Lower leg skin (tissue), 3 donors: ENCODE measurements around the gene FBXW4.

ENCODE experiments used
- CTCF ChIP-seq, 3 donors: fragments of 450-650 bp; IDR thresholded peaks; one replicate each; pipeline ENCODE4 v1.5.1; 2016; ENCODE audit warnings: antibody characterized with exemption in 3 of 3, mild to moderate bottlenecking in 3 of 3, moderate library complexity in 2 of 3
- POLR2A ChIP-seq, 2 donors: fragments of 450-650 bp; IDR thresholded peaks; one replicate each; pipeline ENCODE4 v1.6.1; 2016 to 2017; ENCODE audit warnings: antibody characterized with exemption in 2 of 2, mild to moderate bottlenecking in 1 of 2, moderate library complexity in 1 of 2

GRCh38 chr10:101617102-101617823 lies 77.7 kb downstream of the FBXW4 start:
- TF ChIP-seq CTCF (IDR thresholded peaks at IDR 0.05) (no peak), POLR2A (IDR thresholded peaks at IDR 0.05) (no peak)
